Neural progenitor cell (in vitro differentiated cells): ENCODE data around the gene MKLN1.

Experiments used
- CTCF ChIP-seq: fragments of 200-600 bp; sonication (generic); IDR thresholded peaks from 2 replicates; pipeline ENCODE4 v1.5.1; 2017; ENCODE audit warnings: antibody characterized with exemption, mild to moderate bottlenecking
- EZH2 ChIP-seq: fragments of 200-600 bp; sonication (generic); IDR thresholded peaks from 2 replicates; pipeline ENCODE4 v1.6.1; 2017; ENCODE audit warnings: antibody characterized with exemption, mild to moderate bottlenecking, moderate library complexity

GRCh38 chr7:131412031-131412430 is 84.4 kb downstream of the MKLN1 start:
- TF ChIP-seq CTCF (no peak), EZH2 (no peak)
